Measurements from ENCODE around the gene PIK3R2.

The PIK3R2 gene

GRCh38 chr19:18174983-18175382 is 22.0 kb downstream of the PIK3R2 start:
- no peak for DNase-seq

DNA sequence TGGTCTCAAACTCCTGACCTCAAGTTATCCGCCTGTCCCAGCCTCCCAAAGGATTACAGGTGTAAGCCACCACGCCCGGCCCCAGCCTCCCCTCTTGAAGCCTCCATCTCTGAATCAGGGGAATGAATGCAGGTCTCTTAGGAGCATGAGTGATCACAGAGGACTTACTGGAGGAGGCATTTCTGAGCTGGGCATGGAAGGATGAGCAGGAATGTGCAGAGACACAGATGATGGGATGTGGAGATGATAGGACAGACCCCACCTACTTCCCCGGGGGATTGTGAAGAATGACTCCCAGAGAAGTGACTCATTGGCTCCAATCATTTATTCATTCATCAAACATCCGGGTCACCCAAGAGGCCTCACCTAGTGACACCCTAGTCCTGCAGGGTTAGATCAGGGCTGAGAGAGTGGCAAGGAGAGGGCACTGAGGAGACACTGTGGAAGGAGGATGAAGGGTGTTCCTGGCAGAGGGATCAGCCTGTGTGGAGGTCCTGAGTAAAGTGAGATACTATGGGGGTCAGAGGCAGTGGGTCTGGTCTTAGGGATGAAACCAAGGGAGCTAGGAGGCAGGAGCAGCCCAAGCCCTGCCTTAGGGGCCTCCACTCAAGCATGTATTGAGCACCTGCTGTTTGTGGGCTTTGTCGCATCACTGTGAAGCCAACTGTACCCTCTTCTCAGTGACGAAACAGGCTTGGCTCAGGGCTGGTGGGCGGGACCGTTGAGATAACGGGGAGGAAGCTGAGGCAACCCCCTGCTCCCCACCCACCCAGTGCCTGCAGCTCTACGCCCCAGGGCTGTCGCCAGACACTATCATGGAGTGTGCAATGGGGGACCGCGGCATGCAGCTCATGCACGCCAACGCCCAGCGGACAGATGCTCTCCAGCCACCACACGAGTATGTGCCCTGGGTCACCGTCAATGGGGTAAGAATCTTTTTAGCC is 23.7 kb downstream of the PIK3R2 start:
- DNase-seq: no peak

GRCh38 chr19:18179957-18180356 is 27.0 kb downstream of the PIK3R2 start:
- no peak for DNase-seq

DNA sequence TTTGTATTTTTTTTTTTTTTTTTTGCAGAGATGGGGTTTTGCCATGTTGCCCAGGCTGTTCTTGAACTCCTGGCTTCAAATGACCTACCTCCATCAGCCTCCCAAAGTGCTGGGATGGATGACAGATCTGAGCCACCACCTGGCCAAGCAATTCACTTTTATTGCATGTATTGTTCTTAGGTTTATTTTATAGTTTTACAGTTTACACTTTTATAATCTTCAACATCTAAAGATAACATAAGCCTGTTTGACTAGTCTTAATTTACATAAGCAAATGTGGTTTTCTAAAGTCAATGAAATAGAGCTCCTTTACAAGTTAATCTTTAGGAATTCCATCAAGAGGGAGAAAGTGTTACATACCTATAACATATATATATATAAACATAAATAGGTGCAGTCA is 30.6 kb downstream of the PIK3R2 start:
- DNase-seq: no peak

- DNase-seq: no peak
These were observed 32.6 kb downstream of the PIK3R2 start for GRCh38 chr19:18185538-18185937.

DNA sequence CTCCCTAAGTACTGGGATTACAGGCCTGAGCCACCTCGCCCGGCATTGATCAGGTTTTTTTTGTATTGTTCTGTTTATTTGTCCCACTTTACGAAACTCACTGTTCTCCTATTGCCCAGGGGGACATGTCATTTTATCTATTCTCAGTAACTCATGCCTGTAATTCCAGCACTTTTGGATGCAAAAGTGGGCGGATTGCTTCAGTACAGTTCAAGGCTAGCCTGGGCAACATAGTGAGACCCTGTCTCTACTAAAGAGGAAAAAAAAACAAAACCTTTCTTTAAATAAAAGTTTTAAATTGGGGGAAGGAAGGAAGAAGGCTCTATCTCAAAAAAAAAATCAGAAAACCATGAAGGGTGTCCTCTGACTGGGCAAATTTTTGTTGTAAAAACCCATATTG is 37.3 kb downstream of the PIK3R2 start:
- no peak for DNase-seq

- no peak for DNase-seq
These were observed 38.7 kb downstream of the PIK3R2 start for GRCh38 chr19:18191640-18192062.

GRCh38 chr19:18192673-18193387 is 39.9 kb downstream of the PIK3R2 start, which contains the start of gene MPV17L2:
MPV17L2 (plus strand) TSS chr19:18193218; CDS start chr19:18193282, 64 bp downstream.
- DNase-seq: peak; percentile 99

DNA sequence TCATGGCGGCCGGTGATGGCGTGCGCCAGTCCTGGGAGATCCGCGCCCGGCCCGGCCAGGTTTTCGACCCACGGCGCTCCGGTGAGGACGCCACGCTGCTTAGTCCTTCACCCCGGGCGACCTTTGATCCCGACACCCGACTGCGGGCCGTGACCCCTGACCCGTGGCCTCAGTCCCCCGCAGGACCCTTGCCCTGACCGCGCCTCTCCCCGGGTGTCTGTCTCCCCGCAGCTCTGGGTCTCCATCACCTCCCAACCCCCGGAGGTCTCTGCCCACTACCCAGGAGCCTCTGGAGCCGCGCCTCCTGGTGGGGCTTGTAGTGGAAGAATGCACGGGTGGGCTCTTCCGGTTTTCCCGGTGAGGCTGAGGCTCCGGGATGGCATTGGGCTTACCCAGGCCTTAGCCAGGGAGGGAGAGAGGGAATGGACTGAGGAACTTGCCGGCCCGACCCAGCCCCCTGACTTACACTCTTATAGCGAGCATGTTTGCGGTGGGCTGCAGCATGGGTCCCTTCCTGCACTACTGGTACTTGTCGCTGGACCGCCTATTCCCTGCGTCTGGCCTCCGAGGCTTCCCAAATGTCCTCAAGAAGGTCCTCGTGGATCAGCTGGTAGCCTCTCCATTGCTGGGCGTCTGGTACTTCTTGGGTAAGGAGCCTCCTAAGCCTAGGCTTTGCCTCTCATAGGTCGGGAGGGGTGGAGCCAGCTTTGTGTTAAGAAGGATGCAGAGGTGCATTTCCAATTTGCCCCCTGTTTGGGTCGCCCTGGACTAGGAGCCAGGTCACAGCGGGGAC is 40.6 kb downstream of the PIK3R2 start:
- no peak for DNase-seq

GRCh38 chr19:18194181-18194530 is 41.2 kb downstream of the PIK3R2 start:
- DNase-seq: no peak

- peak; percentile 6 for DNase-seq
These were observed 41.7 kb downstream of the PIK3R2 start for GRCh38 chr19:18194554-18195238.

GRCh38 chr19:18196511-18196845 is 43.5 kb downstream of the PIK3R2 start:
- no peak for DNase-seq

DNA sequence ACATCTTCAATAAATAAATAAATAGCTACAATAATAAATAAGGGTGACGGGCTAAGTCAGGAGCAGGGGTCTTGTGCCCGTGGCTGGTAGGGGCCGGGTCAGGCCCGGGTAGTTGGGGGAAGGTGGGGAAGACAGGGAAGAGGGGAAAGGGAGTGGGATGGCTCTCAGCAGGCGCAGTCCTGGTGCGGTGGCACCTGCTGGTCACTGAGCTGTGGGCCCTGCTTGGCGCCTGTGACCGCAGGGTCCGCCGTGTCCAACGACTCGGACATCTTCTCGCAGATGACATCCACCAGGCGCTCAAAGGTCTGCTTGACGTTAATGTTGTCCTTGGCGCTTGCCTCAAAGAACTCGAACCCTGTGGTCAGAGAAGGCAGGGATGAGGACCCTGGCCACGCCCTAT is 44.3 kb downstream of the PIK3R2 start:
- DNase-seq: no peak

- DNase-seq: no peak
These were observed 45.0 kb downstream of the PIK3R2 start for GRCh38 chr19:18197941-18198340.

- no peak for DNase-seq
These were observed 45.4 kb downstream of the PIK3R2 start for GRCh38 chr19:18198374-18198773.

- DNase-seq: no peak
These were observed 49.4 kb downstream of the PIK3R2 start for GRCh38 chr19:18202397-18202777.

GRCh38 chr19:18202778-18203407 is 49.9 kb downstream of the PIK3R2 start:
- peak; percentile 16 for DNase-seq

DNA sequence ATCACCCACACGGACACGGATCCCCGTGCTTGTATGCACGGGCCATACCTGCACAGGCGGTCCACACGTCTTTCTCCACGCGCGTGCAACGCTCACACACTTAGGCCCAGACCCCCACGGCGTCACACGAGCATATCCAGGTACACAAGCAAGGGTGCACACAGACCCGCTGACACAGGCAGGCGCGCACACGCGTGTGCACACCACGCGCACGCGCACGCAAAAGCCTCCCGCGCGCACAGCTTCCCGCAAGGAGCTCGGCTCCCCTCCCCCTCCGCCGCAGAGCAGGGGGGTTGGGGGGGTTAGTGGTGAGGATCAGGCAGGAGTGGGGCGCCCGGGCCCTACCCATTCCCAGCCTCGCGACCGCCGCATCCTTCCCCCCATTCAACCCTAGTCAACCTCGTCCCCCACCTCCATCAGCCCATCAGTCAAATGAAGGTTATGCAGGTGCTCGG is 50.5 kb downstream of the PIK3R2 start:
- DNase-seq: no peak

DNA sequence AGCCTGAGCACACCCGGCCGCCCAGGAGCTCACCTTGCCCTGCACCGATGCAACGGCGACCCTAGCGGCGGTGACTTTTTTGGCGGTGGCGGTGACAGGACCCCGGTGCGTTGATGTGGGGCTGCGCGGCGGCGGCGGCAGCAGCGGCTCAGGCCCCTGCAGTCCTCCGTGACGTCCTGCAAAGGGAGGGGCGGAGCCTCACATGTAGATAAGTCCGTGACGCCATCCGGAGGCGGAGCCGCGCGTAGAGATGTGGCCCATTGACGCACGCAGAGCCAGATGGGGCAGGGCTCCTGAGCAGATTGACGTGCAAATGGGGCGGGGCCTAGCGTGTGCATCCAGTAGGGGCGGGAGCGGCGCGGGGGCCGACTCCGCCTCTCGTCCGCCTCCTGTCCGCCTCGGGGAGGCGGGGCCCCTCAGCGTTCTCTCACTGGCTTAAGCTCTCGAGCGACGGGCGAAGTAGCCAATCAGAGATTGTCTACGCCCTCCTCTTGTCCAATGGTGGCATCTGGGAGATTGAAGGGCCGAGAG is 51.0 kb downstream of the PIK3R2 start, which contains the start of gene RAB3A:
Gene RAB3A, minus strand, starts transcription at position 180 of the 531 bp plus-strand sequence. CDS start 1,302 bp downstream, outside the sequence.
- DNase-seq: peak; percentile 100

DNA sequence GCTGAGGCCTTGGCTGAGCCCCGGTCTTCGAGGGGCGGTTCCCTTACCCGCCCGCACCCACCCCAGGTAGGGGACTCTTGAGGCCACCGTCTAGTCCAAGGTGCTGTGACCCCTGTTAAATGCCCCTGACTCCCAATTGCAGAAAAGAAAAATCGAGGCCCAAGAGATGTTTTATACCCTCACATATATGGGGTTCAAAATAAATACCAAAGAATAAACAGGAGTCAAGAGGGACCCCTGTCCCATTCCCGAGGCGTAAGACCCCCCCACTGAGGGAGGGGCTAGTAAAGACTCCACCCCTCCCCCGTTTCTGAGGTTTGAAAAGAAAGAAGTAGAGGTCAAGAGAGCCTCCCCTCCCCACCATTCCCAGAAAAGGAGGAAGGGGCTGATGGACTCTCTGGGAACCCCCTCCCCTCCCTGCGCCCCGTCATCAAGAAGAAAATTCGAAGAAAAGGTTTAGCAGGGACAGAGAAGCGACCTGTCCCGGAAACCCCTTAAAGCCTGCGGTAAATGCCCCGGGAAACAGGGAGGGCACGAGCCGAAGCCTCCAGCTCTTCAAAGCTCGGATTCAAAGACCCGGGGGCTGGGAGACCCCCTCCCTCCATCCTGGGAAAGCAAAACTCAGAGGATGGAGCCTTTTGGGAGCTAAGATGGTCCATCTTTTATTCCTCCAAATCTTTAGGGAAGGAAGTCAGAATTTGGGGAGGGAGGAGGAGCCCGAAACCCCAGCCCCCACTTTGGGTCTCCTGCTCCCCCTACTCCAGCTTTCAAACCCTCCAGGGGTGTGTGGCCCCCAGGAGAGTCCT is 51.6 kb downstream of the PIK3R2 start:
- DNase-seq: no peak
